K562 (cell line): ENCODE measurements around the gene PDE11A. TPM values are rescaled to one million over a fixed set of nuclear protein-coding genes. Genes with fewer than 3 reads are reported as not detected.

ENCODE experiments used
- ARID1B ChIP-seq: fragments of 450-650 bp; IDR thresholded peaks from 2 replicates; pipeline ENCODE4 v1.6.1; 2016; ENCODE audit warnings: antibody characterized with exemption, mild to moderate bottlenecking, inconsistent platforms
- BCLAF1 ChIP-seq, 2 experiments: fragments of 450-650 bp in 1 of 2; IDR thresholded peaks; 2 replicates each; pipeline ENCODE4 v1.6.1; 2011 to 2017; ENCODE audit warnings: low read depth in 2 of 2, antibody characterized with exemption in 1 of 2, borderline replicate concordance in 1 of 2, low read length in 1 of 2, mild to moderate bottlenecking in 1 of 2, mixed read lengths in 1 of 2; ENCODE audit not compliant: control insufficient read depth in 1 of 2
- FOSL1 ChIP-seq: fragments of 200-800 bp; sonication (Bioruptor generic); conservative IDR thresholded peaks from 2 replicates; pipeline ENCODE4 v1.6.1; 2016; ENCODE audit warnings: missing genetic modification characterization, missing compliant biosample characterization
- FOXM1 ChIP-seq, 2 experiments: fragments of 450-650 bp in 1 of 2; sonication (generic) in 1 of 2; formaldehyde crosslinking in 1 of 2; IDR thresholded peaks; 2 replicates each; pipeline versions ENCODE4 v1.6.1 to v1.9.0; 2017 to 2022; ENCODE audit warnings: low read depth in 2 of 2, mild to moderate bottlenecking in 2 of 2, missing genetic modification reagents in 1 of 2, moderate library complexity in 1 of 2
- GABPB2 ChIP-seq: fragments of 250-450 bp; sonication (Bioruptor Pico); conservative IDR thresholded peaks from 2 replicates; pipeline ENCODE4 v1.5.1; 2021; ENCODE audit warnings: mild to moderate bottlenecking
- MEF2D ChIP-seq: conservative IDR thresholded peaks from 2 replicates; pipeline ENCODE4 v1.6.1; 2016; ENCODE audit warnings: low read depth, missing genetic modification characterization, missing compliant biosample characterization
- MXD1 ChIP-seq: fragments of 250-450 bp; sonication (Bioruptor Pico); IDR thresholded peaks from 2 replicates; pipeline ENCODE4 v1.8.0; 2021; ENCODE audit warnings: borderline replicate concordance, mild to moderate bottlenecking, moderate library complexity; ENCODE audit not compliant: poor library complexity, severe bottlenecking
- POLR3A ChIP-seq: IDR thresholded peaks from 2 replicates; pipeline ENCODE4 v1.6.1; 2011; ENCODE audit warnings: borderline replicate concordance, mild to moderate bottlenecking, moderate library complexity; ENCODE audit not compliant: insufficient read length, insufficient read depth; ENCODE audit errors: extremely low read depth
- SMARCA4 ChIP-seq: fragments of 450-650 bp; IDR thresholded peaks from 2 replicates; pipeline ENCODE4 v1.6.1; 2016
- ZKSCAN1 ChIP-seq: fragments of 150-350 bp; IDR thresholded peaks from 2 replicates; pipeline ENCODE4 v1.6.1; 2016; ENCODE audit warnings: low read depth, low read length
- ZNF324 ChIP-seq: fragments of 250-450 bp; sonication (Bioruptor Pico); IDR thresholded peaks from 2 replicates; pipeline ENCODE4 v1.4.0; 2020; ENCODE audit warnings: mild to moderate bottlenecking
- ZNF354B ChIP-seq: fragments of 250-450 bp; sonication (Bioruptor Pico); IDR thresholded peaks from 2 replicates; pipeline ENCODE4 v1.4.0; 2020
- ZNF592 ChIP-seq: fragments of 450-650 bp; IDR thresholded peaks from 2 replicates; pipeline ENCODE4 v1.6.1; 2017; ENCODE audit warnings: antibody characterized with exemption, mild to moderate bottlenecking
- ZNF780A ChIP-seq: fragments of 250-450 bp; sonication (Bioruptor Pico); IDR thresholded peaks from 2 replicates; pipeline ENCODE4 v1.5.0; 2021; ENCODE audit warnings: mild to moderate bottlenecking
- polyA plus RNA-seq, 8 experiments: library from polyadenylated mRNA; depleted of rRNA in 4 of 8; stranded (reverse) in 5 of 8; unstranded in 3 of 8; fragments of >200 nt; fragmentation: Nextera tagmentation in 2 of 8; fragmentation: Illumina TruSeq in 1 of 8; extraction: Ambion mirVana in 2 of 8; extraction: Trizol in 1 of 8; gene quantifications; 2 replicates each; pipeline versions ENCODE4 v1.2.1 to v1.2.3, GENCODE V29; 2011 to 2014; ENCODE audit warnings: inconsistent platforms in 1 of 8, missing spikeins in 1 of 8
- total RNA-seq, 7 experiments: library from RNA; depleted of rRNA in 6 of 7; stranded (reverse); fragments of >200 nt in 6 of 7; fragmentation: Illumina TruSeq in 2 of 7; extraction: Trizol in 2 of 7; gene quantifications; 2 replicates each; pipeline versions ENCODE4 v1.2.1 to v1.2.3, GENCODE V29; 2011 to 2021; ENCODE audit warnings: low replicate concordance in 1 of 7
- TF ChIP-seq, protein P1 (sequence below), 2 experiments: fragments of 450-650 bp; conservative IDR thresholded peaks; 2 replicates each; pipeline ENCODE4 v1.6.1; 2017; ENCODE audit warnings: mild to moderate bottlenecking in 2 of 2, moderate library complexity in 2 of 2

PDE11A gene
- total and polyA plus RNA-seq, 9 of the 15 experiments (the other 6 are each of a cell fraction or from before 2014, with no cell fraction given): 3.2 to 22.1 (median 5.7) TPM

GRCh38 chr2:178066890-178067669 is 5.5 kb downstream of the PDE11A start (continued):
- TF ChIP-seq ZNF780A (no peak), ARID1B (0 out of 2 replicates have a peak, but pooled peaks have one; percentile 25), GABPB2 (no peak), ZNF354B (CRISPR knock-in tag) (no peak), MEF2D (tag) (no peak), SMARCA4 (no peak), MXD1 (CRISPR knock-in tag) (no peak), BCLAF1 (IDR thresholded peaks at IDR 0.05; ENCODE audit: borderline replicate concordance in 1 of 2, control insufficient read depth in 1 of 2, low read depth in 2 of 2, low read length in 1 of 2) (no peak), ZNF592 (no peak), POLR3A (no peak), ZNF324 (CRISPR knock-in tag) (no peak), FOXM1 (IDR thresholded peaks at IDR 0.05; ENCODE audit: low read depth) (no peak), FOXM1 (CRISPR knock-in tag; IDR thresholded peaks at IDR 0.05; ENCODE audit: low read depth) (no peak), FOSL1 (tag) (peak; percentile 79), ZKSCAN1 (no peak)
- TF ChIP-seq, protein P1, sequence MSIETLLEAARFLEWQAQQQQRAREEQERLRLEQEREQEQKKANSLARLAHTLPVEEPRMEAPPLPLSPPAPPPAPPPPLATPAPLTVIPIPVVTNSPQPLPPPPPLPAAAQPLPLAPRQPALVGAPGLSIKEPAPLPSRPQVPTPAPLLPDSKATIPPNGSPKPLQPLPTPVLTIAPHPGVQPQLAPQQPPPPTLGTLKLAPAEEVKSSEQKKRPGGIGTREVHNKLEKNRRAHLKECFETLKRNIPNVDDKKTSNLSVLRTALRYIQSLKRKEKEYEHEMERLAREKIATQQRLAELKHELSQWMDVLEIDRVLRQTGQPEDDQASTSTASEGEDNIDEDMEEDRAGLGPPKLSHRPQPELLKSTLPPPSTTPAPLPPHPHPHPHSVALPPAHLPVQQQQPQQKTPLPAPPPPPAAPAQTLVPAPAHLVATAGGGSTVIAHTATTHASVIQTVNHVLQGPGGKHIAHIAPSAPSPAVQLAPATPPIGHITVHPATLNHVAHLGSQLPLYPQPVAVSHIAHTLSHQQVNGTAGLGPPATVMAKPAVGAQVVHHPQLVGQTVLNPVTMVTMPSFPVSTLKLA (conservative IDR thresholded peaks at IDR 0.05): no peak
